SK-N-SH (cell line): ENCODE measurements around the gene ALDH5A1. TPM values are rescaled to one million over a fixed set of nuclear protein-coding genes. Genes with fewer than 3 reads are reported as not detected.

Experiments
- CTCF ChIA-PET: fragments of 300-600, 350-600 bp; formaldehyde crosslinking; extraction: SDS; loops from one replicate; lab custom pipeline; 2021; lab: Yijun Ruan, JAX
- POLR2A ChIA-PET: fragments of 350-600 bp; sonication (Branson Sonifier 250); formaldehyde crosslinking; extraction: SDS; loops from one replicate; lab custom pipeline; 2020; ENCODE audit warnings: antibody characterized with exemption, inconsistent platforms; lab: Yijun Ruan, JAX
- DNase-seq: peaks from one replicate; pipeline ENCODE4 v3.0.0; 2012
- H2AFZ ChIP-seq: fragments of 200-600 bp; sonication (generic); 2 replicates; pipeline ENCODE4 v1.8.1; 2016; ENCODE audit warnings: antibody characterized with exemption, mild to moderate bottlenecking, low read depth
- H3F3A ChIP-seq: fragments of 200-600 bp; sonication (generic); replicated peaks from 2 replicates; pipeline ENCODE3; 2016; ENCODE audit warnings: antibody characterized with exemption, mild to moderate bottlenecking; ENCODE audit not compliant: insufficient read depth
- H3K27ac ChIP-seq, 2 experiments: fragments of 200-500 bp in 1 of 2; fragments of 200-600 bp in 1 of 2; sonication (Bioruptor generic) in 1 of 2; sonication (generic), shearing (Covaris generic) in 1 of 2; 2 replicates each; pipeline versions ENCODE4 v1.5.1 to v1.6.1; 2014 to 2016; ENCODE audit warnings: low read depth in 2 of 2, inconsistent platforms in 1 of 2, low read length in 1 of 2, mild to moderate bottlenecking in 1 of 2, mixed read lengths in 1 of 2
- H3K27me3 ChIP-seq: fragments of 200-600 bp; sonication (generic), shearing (Covaris generic); 2 replicates; pipeline ENCODE4 v1.6.1; 2016; ENCODE audit warnings: mixed run types; ENCODE audit not compliant: insufficient read depth
- H3K36me3 ChIP-seq, 2 experiments: fragments of 200-500 bp in 1 of 2; fragments of 200-600 bp in 1 of 2; sonication (Bioruptor generic) in 1 of 2; sonication (generic) in 1 of 2; replicated peaks in 1 of 2; 2 replicates each; pipeline versions ENCODE3 to v1.5.1; 2014 to 2016; ENCODE audit warnings: low read length in 1 of 2, mild to moderate bottlenecking in 1 of 2; ENCODE audit not compliant: insufficient read depth in 2 of 2, control insufficient read depth in 1 of 2
- H3K4me1 ChIP-seq, 2 experiments: fragments of 200-500 bp in 1 of 2; fragments of 200-600 bp in 1 of 2; sonication (Bioruptor generic) in 1 of 2; sonication (generic), shearing (Covaris generic) in 1 of 2; 2 replicates each; pipeline versions ENCODE4 v1.5.1 to v1.6.1; 2014 to 2016; ENCODE audit warnings: low read depth in 1 of 2, low read length in 1 of 2, mixed run types in 1 of 2; ENCODE audit not compliant: insufficient read depth in 2 of 2, control insufficient read depth in 1 of 2
- H3K4me2 ChIP-seq: fragments of 200-600 bp; sonication (generic), shearing (Covaris generic); 2 replicates; pipeline ENCODE4 v1.6.1; 2017; ENCODE audit warnings: mixed run types
- H3K4me3 ChIP-seq, 2 experiments: fragments of 200-500 bp in 1 of 2; fragments of 200-600 bp in 1 of 2; sonication (Bioruptor generic) in 1 of 2; sonication (generic), shearing (Covaris generic) in 1 of 2; 2 replicates each; pipeline versions ENCODE4 v1.5.1 to v1.8.1; 2014 to 2016; ENCODE audit warnings: low read depth in 2 of 2, inconsistent platforms in 1 of 2, low read length in 1 of 2, mild to moderate bottlenecking in 1 of 2, mixed read lengths in 1 of 2, moderate library complexity in 1 of 2
- H3K79me2 ChIP-seq: fragments of 200-600 bp; sonication (generic); 2 replicates; pipeline ENCODE4 v1.8.1; 2017; ENCODE audit warnings: mild to moderate bottlenecking; ENCODE audit not compliant: insufficient read depth
- H3K9ac ChIP-seq: fragments of 200-600 bp; sonication (generic); 2 replicates; pipeline ENCODE4 v1.6.1; 2017; ENCODE audit warnings: mixed run types
- H3K9me2 ChIP-seq: fragments of 200-600 bp; sonication (generic); 2 replicates; pipeline ENCODE4 v1.6.1; 2017; ENCODE audit warnings: mixed run types
- H3K9me3 ChIP-seq: fragments of 200-600 bp; sonication (generic); 2 replicates; pipeline ENCODE4 v1.6.1; 2017; ENCODE audit warnings: mixed run types, mild to moderate bottlenecking, moderate library complexity
- H4K20me1 ChIP-seq: fragments of 200-600 bp; sonication (generic); 2 replicates; pipeline ENCODE4 v1.6.1; 2017; ENCODE audit warnings: mild to moderate bottlenecking, mixed run types; ENCODE audit not compliant: insufficient read depth
- CHD2 ChIP-seq: fragments of 150-350 bp; IDR thresholded peaks from 2 replicates; pipeline ENCODE4 v1.6.1; 2018; ENCODE audit warnings: low read length; ENCODE audit not compliant: partially characterized antibody
- CTCF ChIP-seq: fragments of 200-600 bp; sonication (generic); IDR thresholded peaks from 2 replicates; pipeline ENCODE4 v1.6.1; 2017; ENCODE audit warnings: antibody characterized with exemption, mild to moderate bottlenecking, moderate library complexity
- ELF1 ChIP-seq: IDR thresholded peaks from 2 replicates; pipeline ENCODE4 v1.4.0; 2012
- EP300 ChIP-seq, 2 experiments: IDR thresholded peaks; 2 replicates each; pipeline versions ENCODE4 v1.4.0 to v1.6.1; 2012; ENCODE audit warnings: borderline replicate concordance in 1 of 2, low read depth in 1 of 2, low read length in 1 of 2
- FOSL2 ChIP-seq: IDR thresholded peaks from 2 replicates; pipeline ENCODE4 v1.4.0; 2012; ENCODE audit warnings: low read depth, mild to moderate bottlenecking, moderate library complexity, borderline replicate concordance
- FOXJ3 ChIP-seq: sonication (generic); formaldehyde crosslinking; IDR thresholded peaks from 2 replicates; pipeline ENCODE4 v1.5.1; 2020; ENCODE audit warnings: mild to moderate bottlenecking, missing genetic modification reagents
- JUND ChIP-seq: IDR thresholded peaks from 2 replicates; pipeline ENCODE4 v1.4.0; 2012
- MEF2A ChIP-seq: IDR thresholded peaks from 2 replicates; pipeline ENCODE4 v1.4.0; 2012; ENCODE audit warnings: low read depth, borderline replicate concordance
- MXI1 ChIP-seq: IDR thresholded peaks from 2 replicates; pipeline ENCODE4 v1.6.1; 2012; ENCODE audit warnings: mild to moderate bottlenecking, low read depth, low read length, improper control_type of control experiment
- NFIC ChIP-seq: IDR thresholded peaks from 2 replicates; pipeline ENCODE4 v1.4.0; 2012; ENCODE audit warnings: borderline replicate concordance
- NRF1 ChIP-seq: IDR thresholded peaks from 2 replicates; pipeline ENCODE4 v1.6.1; 2012; ENCODE audit warnings: low read depth, mild to moderate bottlenecking, low read length
- PBX3 ChIP-seq: IDR thresholded peaks from 2 replicates; pipeline ENCODE4; 2012
- POLR2AphosphoS5 ChIP-seq: IDR thresholded peaks from 2 replicates; pipeline ENCODE4 v1.6.1; 2012; ENCODE audit warnings: low read depth, low read length
- RAD21 ChIP-seq: IDR thresholded peaks from 2 replicates; pipeline ENCODE4 v1.6.1; 2012; ENCODE audit warnings: mild to moderate bottlenecking, low read length
- RCOR1 ChIP-seq: fragments of 150-350 bp; IDR thresholded peaks from 2 replicates; pipeline ENCODE4 v1.6.1; 2017; ENCODE audit warnings: antibody characterized with exemption, low read length
- REST ChIP-seq: IDR thresholded peaks from 2 replicates; pipeline ENCODE4 v1.6.1; 2012; ENCODE audit warnings: mild to moderate bottlenecking, low read depth, low read length, moderate library complexity
- RFX5 ChIP-seq: IDR thresholded peaks from 2 replicates; pipeline ENCODE4 v1.6.1; 2012; ENCODE audit warnings: mild to moderate bottlenecking, improper control_type of control experiment, low read length
- RXRA ChIP-seq: IDR thresholded peaks from 2 replicates; pipeline ENCODE4 v1.4.0; 2012; ENCODE audit warnings: low read depth, mild to moderate bottlenecking, borderline replicate concordance
- SIN3A ChIP-seq: IDR thresholded peaks from 2 replicates; pipeline ENCODE4 v1.6.1; 2012; ENCODE audit warnings: low read depth, mild to moderate bottlenecking, low read length, moderate library complexity, borderline replicate concordance
- SMC3 ChIP-seq: IDR thresholded peaks from 2 replicates; pipeline ENCODE4 v1.6.1; 2012; ENCODE audit warnings: low read depth, low read length, improper control_type of control experiment
- TCF12 ChIP-seq: IDR thresholded peaks from 2 replicates; pipeline ENCODE4 v1.4.0; 2012
- USF2 ChIP-seq: fragments of 150-350 bp; IDR thresholded peaks from 2 replicates; pipeline ENCODE4 v1.6.1; 2017; ENCODE audit warnings: antibody characterized with exemption, low read length, low read depth, borderline replicate concordance
- YY1 ChIP-seq: IDR thresholded peaks from 2 replicates; pipeline ENCODE4 v1.4.0; 2012; ENCODE audit warnings: low read depth, mild to moderate bottlenecking
- WGBS: methylation state at CpG from one replicate; pipeline ENCODE4 v1.1.6; 2017; ENCODE audit warnings: low lambda C conversion rate; 5-methylcytosine and 5-hydroxymethylcytosine counted together
- polyA plus RNA-seq, 3 experiments: library from polyadenylated mRNA; depleted of rRNA; stranded (reverse); fragments of >200 nt; gene quantifications; 2 replicates each; pipeline ENCODE4 v1.2.3, GENCODE V29; 2012

ALDH5A1 gene
- polyA plus RNA-seq, 1 of the 3 experiments (the other 2 are of a cell fraction): 3.0 TPM

- WGBS: 5% methylated on average over 15 of the region's 15 CpGs
- Histone ChIP-seq H3K4me1 (peaks cover 5 to 13% of the 10 kb centered on the region in 2 experiments; a peak in 2 of 4 replicates), H3K79me2 (no peaks in the 10 kb centered on the region), H3K27me3 (peaks cover 7% of the 10 kb centered on the region; the same call in 1 of the 2 replicates), H3K9ac (no peak overlapping the region), H3F3A (peaks cover 10% of the 10 kb centered on the region), H3K9me3 (no peaks in the 10 kb centered on the region), H3K4me3 (peak overlapping the region in 1 of 2 experiments; percentile 25; a peak in 3 of 4 replicates), H3K9me2 (no peaks in the 10 kb centered on the region), H4K20me1 (no peaks in the 10 kb centered on the region), H3K27ac (peak overlapping the region in 1 of 2 experiments; percentile 55; a peak in 2 of 4 replicates), H3K36me3 (no peaks in the 10 kb centered on the region), H2AFZ (no peak overlapping the region), H3K4me2 (peak overlapping the region; percentile 30)
- CTCF ChIA-PET: interaction anchor here (0.7 to 6.2 kb wide), 33 partner anchors 9 to 487 kb away, joined by 3 to 96 read pairs (median 5); partner anchors contain the start of genes ACOT13, ALDH5A1, KIAA0319 and TDP2
- peak; percentile 52; the same call in 1 of the 2 replicates for TF ChIP-seq MXI1
- peak; percentile 75 for TF ChIP-seq PBX3
- TF ChIP-seq SIN3A: no peak
- no peak for TF ChIP-seq CHD2
- TF ChIP-seq USF2: no peak
- TF ChIP-seq RAD21: peak; percentile 69
- TF ChIP-seq ELF1: no peak
- TF ChIP-seq JUND: peak; percentile 42; the same call in 1 of the 2 replicates
- peak; percentile 79 for TF ChIP-seq RCOR1
- peak; percentile 93 for TF ChIP-seq CTCF
- peak; percentile 70; the same call in 1 of the 2 replicates for TF ChIP-seq MEF2A
- TF ChIP-seq RXRA: no peak
- TF ChIP-seq NRF1: no peak
- TF ChIP-seq POLR2AphosphoS5: peak; percentile 40; the same call in 1 of the 2 replicates
- TF ChIP-seq FOXJ3 (CRISPR knock-in tag): no peak
- TF ChIP-seq FOSL2: peak; percentile 14; the same call in 1 of the 2 replicates
- 0 out of 2 replicates have a peak, but pooled peaks have one; percentile 53 for TF ChIP-seq RFX5
- TF ChIP-seq EP300 (IDR thresholded peaks at IDR 0.05; ENCODE audit: borderline replicate concordance in 1 of 2, low read depth in 1 of 2, low read length in 1 of 2): peak in 1 of 2 experiments; percentile 71; a peak in 2 of 4 replicates
- TF ChIP-seq SMC3: peak; percentile 74
- TF ChIP-seq YY1: no peak
- peak; percentile 61; the same call in 1 of the 2 replicates for TF ChIP-seq NFIC
- TF ChIP-seq TCF12: peak; percentile 74
- no peak for TF ChIP-seq REST
- POLR2A ChIA-PET: interaction anchor here (2.3 kb wide), 1 partner anchor 83 kb away, joined by 12 read pairs; the partner anchor contains the start of genes ACOT13 and TDP2
- peak; percentile 59 for DNase-seq
Observed at GRCh38 chr6:24583463-24584381, 89.0 kb downstream of the ALDH5A1 start.
